HepG2 (cell line): ENCODE results near the gene RASL12. TPM values are rescaled to one million over a fixed set of nuclear protein-coding genes. Genes with fewer than 3 reads are reported as not detected.
A peak's percentile ranks its signal among the peaks of the same experiment; 100 is the strongest.

Experiments used
- CHD2 ChIP-seq: IDR thresholded peaks from 2 replicates; pipeline ENCODE4 v1.6.1; 2011; ENCODE audit warnings: low read depth, low read length, improper control_type of control experiment
- FOSL1 ChIP-seq: sonication (generic); formaldehyde crosslinking; IDR thresholded peaks from 2 replicates; pipeline ENCODE4 v1.9.0; 2021; ENCODE audit warnings: missing genetic modification reagents, borderline replicate concordance
- FOXC1 ChIP-seq: sonication (generic); formaldehyde crosslinking; IDR thresholded peaks from 2 replicates; pipeline ENCODE4 v1.8.0; 2022; ENCODE audit warnings: mild to moderate bottlenecking, missing genetic modification reagents, borderline replicate concordance
- SMAD9 ChIP-seq: sonication (generic); formaldehyde crosslinking; IDR thresholded peaks from 2 replicates; pipeline ENCODE4 v1.5.1; 2020; ENCODE audit warnings: mild to moderate bottlenecking, missing genetic modification reagents
- SNAPC2 ChIP-seq: sonication (generic); formaldehyde crosslinking; IDR thresholded peaks from 2 replicates; pipeline ENCODE4 v1.8.1; 2022; ENCODE audit warnings: mild to moderate bottlenecking, missing genetic modification reagents
- SSRP1 ChIP-seq: IDR thresholded peaks from 2 replicates; pipeline ENCODE4 v1.6.1; 2016; ENCODE audit warnings: control low read depth
- TGIF2 ChIP-seq: IDR thresholded peaks from 2 replicates; pipeline ENCODE4 v1.6.1; 2016; ENCODE audit warnings: control low read depth, missing compliant biosample characterization
- YEATS2 ChIP-seq: sonication (generic); formaldehyde crosslinking; IDR thresholded peaks from 2 replicates; pipeline ENCODE4 v1.4.0; 2020; ENCODE audit warnings: missing genetic modification reagents, borderline replicate concordance
- ZFP62 ChIP-seq: sonication (generic); formaldehyde crosslinking; IDR thresholded peaks from 2 replicates; pipeline ENCODE4 v1.4.0; 2020; ENCODE audit warnings: missing genetic modification reagents
- polyA plus RNA-seq, 8 experiments: library from polyadenylated mRNA; depleted of rRNA in 3 of 8; stranded (reverse) in 7 of 8; unstranded in 1 of 8; fragments of >200 nt; fragmentation: Illumina TruSeq in 4 of 8; extraction: Trizol in 4 of 8; gene quantifications; 2 replicates each; pipeline versions ENCODE4 v1.2.1 to v1.2.3, GENCODE V29; 2011 to 2016; ENCODE audit warnings: low read depth in 4 of 8, missing spikeins in 1 of 8, mixed read lengths in 1 of 8; ENCODE audit not compliant: insufficient read depth in 1 of 8
- total RNA-seq, 5 experiments: library from RNA; depleted of rRNA; stranded (reverse); fragments of >200 nt; fragmentation: Illumina TruSeq; extraction: Trizol; gene quantifications; 2 replicates each; pipeline ENCODE4 v1.2.3, GENCODE V29; 2016; ENCODE audit warnings: low read depth in 1 of 5
- TF ChIP-seq, protein P1 (sequence below): sonication (generic); formaldehyde crosslinking; IDR thresholded peaks from 2 replicates; pipeline ENCODE4 v1.4.0; 2020; ENCODE audit warnings: missing genetic modification reagents, mild to moderate bottlenecking, borderline replicate concordance
- TF ChIP-seq, protein P2 (sequence below): sonication (generic); formaldehyde crosslinking; IDR thresholded peaks from 2 replicates; pipeline ENCODE4 v1.9.0; 2021; ENCODE audit warnings: missing genetic modification reagents, mild to moderate bottlenecking, borderline replicate concordance
- TF ChIP-seq, protein P3 (sequence below): sonication (generic); formaldehyde crosslinking; IDR thresholded peaks from 2 replicates; pipeline ENCODE4 v1.5.0; 2020; ENCODE audit warnings: missing genetic modification reagents, mild to moderate bottlenecking, borderline replicate concordance
- TF ChIP-seq, protein P4 (sequence below): sonication (generic); formaldehyde crosslinking; IDR thresholded peaks from 2 replicates; pipeline ENCODE4 v1.8.0; 2022; ENCODE audit warnings: mild to moderate bottlenecking, missing genetic modification reagents, moderate library complexity
- TF ChIP-seq, protein P5 (sequence below), 2 experiments: IDR thresholded peaks; 2 replicates each; pipeline ENCODE4 v1.6.1; 2011 to 2012; ENCODE audit warnings: low read length in 2 of 2, borderline replicate concordance in 1 of 2, low read depth in 1 of 2, mild to moderate bottlenecking in 1 of 2, moderate library complexity in 1 of 2
- TF ChIP-seq, protein P6 (sequence below): sonication (generic); formaldehyde crosslinking; IDR thresholded peaks from 2 replicates; pipeline ENCODE4 v1.4.0; 2020; ENCODE audit warnings: missing genetic modification reagents, low read depth, mild to moderate bottlenecking, borderline replicate concordance

Gene RASL12
- total and polyA plus RNA-seq, 2 of the 13 experiments (the other 11 are each of a cell fraction or from before 2014, with no cell fraction given) = 0.16 to 0.55 TPM

DNA sequence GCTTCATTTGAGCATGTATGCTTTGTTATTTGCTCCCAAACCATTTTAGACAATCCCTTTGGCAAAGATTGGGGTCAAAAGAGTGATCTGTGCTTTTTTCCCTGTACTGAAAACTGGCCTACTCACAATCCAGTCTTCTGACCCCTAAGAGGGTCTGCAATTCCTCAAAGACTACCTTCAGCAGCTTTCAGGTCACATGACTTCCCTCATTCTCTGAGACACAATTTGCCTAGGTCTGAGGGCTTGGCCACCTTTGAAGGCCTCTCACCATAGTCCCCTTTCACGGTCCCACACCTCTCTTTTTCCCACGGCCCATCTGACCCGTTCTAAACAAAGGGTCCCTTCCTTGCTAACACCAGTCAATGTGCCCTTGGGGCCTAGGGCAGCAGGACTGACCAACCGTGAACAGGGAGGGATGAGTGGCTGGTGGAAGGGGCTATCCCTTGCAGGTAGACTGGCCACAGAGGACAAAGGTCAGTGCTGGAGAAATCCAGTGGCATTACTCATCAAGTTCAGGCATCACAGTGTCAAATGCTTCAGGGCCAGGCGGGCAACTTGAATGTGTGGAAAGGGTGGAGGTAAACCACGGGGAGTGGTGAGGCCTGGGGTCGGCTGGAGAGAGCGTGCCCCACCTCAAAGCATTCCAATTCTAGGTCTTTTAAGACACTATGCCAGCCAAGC, 10.8 kb downstream of the RASL12 start (continued):
- TF ChIP-seq TGIF2 (CRISPR knock-in tag) = peak; percentile 94
- no peak for TF ChIP-seq ZFP62
- peak; percentile 33; the same call in 1 of the 2 replicates for TF ChIP-seq YEATS2 (CRISPR knock-in tag)
- no peak for TF ChIP-seq SNAPC2 (CRISPR knock-in tag)
- TF ChIP-seq, protein P1, sequence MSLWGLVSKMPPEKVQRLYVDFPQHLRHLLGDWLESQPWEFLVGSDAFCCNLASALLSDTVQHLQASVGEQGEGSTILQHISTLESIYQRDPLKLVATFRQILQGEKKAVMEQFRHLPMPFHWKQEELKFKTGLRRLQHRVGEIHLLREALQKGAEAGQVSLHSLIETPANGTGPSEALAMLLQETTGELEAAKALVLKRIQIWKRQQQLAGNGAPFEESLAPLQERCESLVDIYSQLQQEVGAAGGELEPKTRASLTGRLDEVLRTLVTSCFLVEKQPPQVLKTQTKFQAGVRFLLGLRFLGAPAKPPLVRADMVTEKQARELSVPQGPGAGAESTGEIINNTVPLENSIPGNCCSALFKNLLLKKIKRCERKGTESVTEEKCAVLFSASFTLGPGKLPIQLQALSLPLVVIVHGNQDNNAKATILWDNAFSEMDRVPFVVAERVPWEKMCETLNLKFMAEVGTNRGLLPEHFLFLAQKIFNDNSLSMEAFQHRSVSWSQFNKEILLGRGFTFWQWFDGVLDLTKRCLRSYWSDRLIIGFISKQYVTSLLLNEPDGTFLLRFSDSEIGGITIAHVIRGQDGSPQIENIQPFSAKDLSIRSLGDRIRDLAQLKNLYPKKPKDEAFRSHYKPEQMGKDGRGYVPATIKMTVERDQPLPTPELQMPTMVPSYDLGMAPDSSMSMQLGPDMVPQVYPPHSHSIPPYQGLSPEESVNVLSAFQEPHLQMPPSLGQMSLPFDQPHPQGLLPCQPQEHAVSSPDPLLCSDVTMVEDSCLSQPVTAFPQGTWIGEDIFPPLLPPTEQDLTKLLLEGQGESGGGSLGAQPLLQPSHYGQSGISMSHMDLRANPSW (CRISPR knock-in tag) = no peak
- TF ChIP-seq, protein P2, sequence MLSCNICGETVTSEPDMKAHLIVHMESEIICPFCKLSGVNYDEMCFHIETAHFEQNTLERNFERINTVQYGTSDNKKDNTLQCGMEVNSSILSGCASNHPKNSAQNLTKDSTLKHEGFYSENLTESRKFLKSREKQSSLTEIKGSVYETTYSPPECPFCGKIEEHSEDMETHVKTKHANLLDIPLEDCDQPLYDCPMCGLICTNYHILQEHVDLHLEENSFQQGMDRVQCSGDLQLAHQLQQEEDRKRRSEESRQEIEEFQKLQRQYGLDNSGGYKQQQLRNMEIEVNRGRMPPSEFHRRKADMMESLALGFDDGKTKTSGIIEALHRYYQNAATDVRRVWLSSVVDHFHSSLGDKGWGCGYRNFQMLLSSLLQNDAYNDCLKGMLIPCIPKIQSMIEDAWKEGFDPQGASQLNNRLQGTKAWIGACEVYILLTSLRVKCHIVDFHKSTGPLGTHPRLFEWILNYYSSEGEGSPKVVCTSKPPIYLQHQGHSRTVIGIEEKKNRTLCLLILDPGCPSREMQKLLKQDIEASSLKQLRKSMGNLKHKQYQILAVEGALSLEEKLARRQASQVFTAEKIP (CRISPR knock-in tag) = no peak
- TF ChIP-seq, protein P3, sequence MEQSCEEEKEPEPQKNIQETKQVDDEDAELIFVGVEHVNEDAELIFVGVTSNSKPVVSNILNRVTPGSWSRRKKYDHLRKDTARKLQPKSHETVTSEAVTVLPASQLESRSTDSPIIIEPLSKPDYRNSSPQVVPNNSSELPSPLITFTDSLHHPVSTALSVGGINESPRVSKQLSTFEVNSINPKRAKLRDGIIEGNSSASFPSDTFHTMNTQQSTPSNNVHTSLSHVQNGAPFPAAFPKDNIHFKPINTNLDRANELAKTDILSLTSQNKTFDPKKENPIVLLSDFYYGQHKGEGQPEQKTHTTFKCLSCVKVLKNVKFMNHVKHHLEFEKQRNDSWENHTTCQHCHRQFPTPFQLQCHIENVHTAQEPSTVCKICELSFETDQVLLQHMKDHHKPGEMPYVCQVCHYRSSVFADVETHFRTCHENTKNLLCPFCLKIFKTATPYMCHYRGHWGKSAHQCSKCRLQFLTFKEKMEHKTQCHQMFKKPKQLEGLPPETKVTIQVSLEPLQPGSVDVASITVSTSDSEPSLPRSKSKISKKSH = no peak
- TF ChIP-seq SMAD9 (CRISPR knock-in tag) = no peak
- TF ChIP-seq, protein P4, sequence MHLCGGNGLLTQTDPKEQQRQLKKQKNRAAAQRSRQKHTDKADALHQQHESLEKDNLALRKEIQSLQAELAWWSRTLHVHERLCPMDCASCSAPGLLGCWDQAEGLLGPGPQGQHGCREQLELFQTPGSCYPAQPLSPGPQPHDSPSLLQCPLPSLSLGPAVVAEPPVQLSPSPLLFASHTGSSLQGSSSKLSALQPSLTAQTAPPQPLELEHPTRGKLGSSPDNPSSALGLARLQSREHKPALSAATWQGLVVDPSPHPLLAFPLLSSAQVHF (CRISPR knock-in tag) = no peak
- 0 out of 2 replicates have a peak, but pooled peaks have one; percentile 61 for TF ChIP-seq FOXC1
- TF ChIP-seq, protein P5, sequence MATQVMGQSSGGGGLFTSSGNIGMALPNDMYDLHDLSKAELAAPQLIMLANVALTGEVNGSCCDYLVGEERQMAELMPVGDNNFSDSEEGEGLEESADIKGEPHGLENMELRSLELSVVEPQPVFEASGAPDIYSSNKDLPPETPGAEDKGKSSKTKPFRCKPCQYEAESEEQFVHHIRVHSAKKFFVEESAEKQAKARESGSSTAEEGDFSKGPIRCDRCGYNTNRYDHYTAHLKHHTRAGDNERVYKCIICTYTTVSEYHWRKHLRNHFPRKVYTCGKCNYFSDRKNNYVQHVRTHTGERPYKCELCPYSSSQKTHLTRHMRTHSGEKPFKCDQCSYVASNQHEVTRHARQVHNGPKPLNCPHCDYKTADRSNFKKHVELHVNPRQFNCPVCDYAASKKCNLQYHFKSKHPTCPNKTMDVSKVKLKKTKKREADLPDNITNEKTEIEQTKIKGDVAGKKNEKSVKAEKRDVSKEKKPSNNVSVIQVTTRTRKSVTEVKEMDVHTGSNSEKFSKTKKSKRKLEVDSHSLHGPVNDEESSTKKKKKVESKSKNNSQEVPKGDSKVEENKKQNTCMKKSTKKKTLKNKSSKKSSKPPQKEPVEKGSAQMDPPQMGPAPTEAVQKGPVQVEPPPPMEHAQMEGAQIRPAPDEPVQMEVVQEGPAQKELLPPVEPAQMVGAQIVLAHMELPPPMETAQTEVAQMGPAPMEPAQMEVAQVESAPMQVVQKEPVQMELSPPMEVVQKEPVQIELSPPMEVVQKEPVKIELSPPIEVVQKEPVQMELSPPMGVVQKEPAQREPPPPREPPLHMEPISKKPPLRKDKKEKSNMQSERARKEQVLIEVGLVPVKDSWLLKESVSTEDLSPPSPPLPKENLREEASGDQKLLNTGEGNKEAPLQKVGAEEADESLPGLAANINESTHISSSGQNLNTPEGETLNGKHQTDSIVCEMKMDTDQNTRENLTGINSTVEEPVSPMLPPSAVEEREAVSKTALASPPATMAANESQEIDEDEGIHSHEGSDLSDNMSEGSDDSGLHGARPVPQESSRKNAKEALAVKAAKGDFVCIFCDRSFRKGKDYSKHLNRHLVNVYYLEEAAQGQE (IDR thresholded peaks at IDR 0.05; ENCODE audit: borderline replicate concordance in 1 of 2, low read depth in 1 of 2, low read length in 2 of 2) = no peak
- TF ChIP-seq FOSL1 = peak; percentile 95
- TF ChIP-seq, protein P6, sequence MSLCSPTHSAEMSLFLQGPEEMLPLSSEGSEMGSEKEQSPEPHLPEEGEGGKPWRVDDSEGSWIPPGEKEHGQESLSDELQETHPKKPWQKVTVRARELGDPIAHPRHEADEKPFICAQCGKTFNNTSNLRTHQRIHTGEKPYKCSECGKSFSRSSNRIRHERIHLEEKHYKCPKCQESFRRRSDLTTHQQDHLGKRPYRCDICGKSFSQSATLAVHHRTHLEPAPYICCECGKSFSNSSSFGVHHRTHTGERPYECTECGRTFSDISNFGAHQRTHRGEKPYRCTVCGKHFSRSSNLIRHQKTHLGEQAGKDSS (CRISPR knock-in tag) = 0 out of 2 replicates have a peak, but pooled peaks have one; percentile 17
- TF ChIP-seq SSRP1 (CRISPR knock-in tag) = peak; percentile 69; the same call in 1 of the 2 replicates
- TF ChIP-seq CHD2 = no peak
